Neutrophil (primary cell): ENCODE results near the gene TOR1AIP2.

Experiments used
- H3K27ac ChIP-seq: fragments of 200-600 bp; sonication (generic); 2 replicates; pipeline ENCODE4 v1.5.1; 2016; ENCODE audit warnings: mild to moderate bottlenecking, moderate library complexity
- H3K27me3 ChIP-seq: fragments of 200-600 bp; sonication (generic); 2 replicates; pipeline ENCODE4 v1.6.0; 2016; ENCODE audit warnings: mild to moderate bottlenecking
- H3K36me3 ChIP-seq: fragments of 200-600 bp; sonication (generic); 2 replicates; pipeline ENCODE4 v1.5.1; 2017
- H3K4me1 ChIP-seq, 2 experiments: fragments of 200-600 bp in 1 of 2; sonication (generic) in 1 of 2; 1 replicate in 1 of 2; 2 replicates in 1 of 2; pipeline versions ENCODE4 v1.5.1 to v1.6.1; 2013 to 2016; ENCODE audit warnings: low read depth in 1 of 2, low read length in 1 of 2, mild to moderate bottlenecking in 1 of 2, moderate library complexity in 1 of 2; ENCODE audit not compliant: control insufficient read depth in 1 of 2, insufficient read depth in 1 of 2
- H3K4me3 ChIP-seq, 2 experiments: fragments of 200-600 bp in 1 of 2; sonication (generic) in 1 of 2; 1 replicate in 1 of 2; 2 replicates in 1 of 2; pipeline ENCODE4 v1.5.1; 2013 to 2016; ENCODE audit warnings: low read depth in 1 of 2, low read length in 1 of 2, mild to moderate bottlenecking in 1 of 2, moderate library complexity in 1 of 2
- H3K9me3 ChIP-seq: fragments of 200-600 bp; sonication (generic); 2 replicates; pipeline ENCODE4 v1.5.1; 2016
- CTCF ChIP-seq: fragments of 200-600 bp; sonication (generic); IDR thresholded peaks from 2 replicates; pipeline ENCODE4 v1.5.1; 2016; ENCODE audit warnings: antibody characterized with exemption

Gene TOR1AIP2

GRCh38 chr1:179818260-179818659, 59.3 kb downstream of the TOR1AIP2 start:
- no peak overlapping the region for H3K4me3 ChIP-seq
- H3K27ac ChIP-seq, result no peak overlapping the region
- H3K27me3 ChIP-seq, result no peaks in the 10 kb centered on the region
- TF ChIP-seq CTCF, result no peak
- no peaks in the 10 kb centered on the region for H3K36me3 ChIP-seq
- peaks cover 33 to 37% of the 10 kb centered on the region in 2 experiments for H3K4me1 ChIP-seq
- H3K9me3 ChIP-seq, result no peaks in the 10 kb centered on the region

GRCh38 chr1:179817789-179818188, 59.8 kb downstream of the TOR1AIP2 start:
- Histone ChIP-seq H3K4me1 (peaks cover 33 to 37% of the 10 kb centered on the region in 2 experiments), H3K36me3 (no peaks in the 10 kb centered on the region), H3K27me3 (no peaks in the 10 kb centered on the region), H3K9me3 (no peaks in the 10 kb centered on the region), H3K27ac (no peak overlapping the region), H3K4me3 (no peak overlapping the region)
- TF ChIP-seq CTCF, result no peak

GRCh38 chr1:179817056-179817455, 60.5 kb downstream of the TOR1AIP2 start:
- Histone ChIP-seq H3K36me3 (no peaks in the 10 kb centered on the region), H3K27ac (no peak overlapping the region), H3K4me3 (no peak overlapping the region), H3K4me1 (peaks cover 33 to 37% of the 10 kb centered on the region in 2 experiments), H3K9me3 (no peaks in the 10 kb centered on the region), H3K27me3 (no peaks in the 10 kb centered on the region)
- no peak for TF ChIP-seq CTCF

GRCh38 chr1:179816196-179816960, 61.2 kb downstream of the TOR1AIP2 start:
- no peaks in the 10 kb centered on the region for H3K9me3 ChIP-seq
- no peak overlapping the region for H3K4me3 ChIP-seq
- H3K36me3 ChIP-seq, result no peaks in the 10 kb centered on the region
- H3K27ac ChIP-seq, result no peak overlapping the region
- TF ChIP-seq CTCF, result no peak
- peaks cover 27 to 37% of the 10 kb centered on the region in 2 experiments for H3K4me1 ChIP-seq
- H3K27me3 ChIP-seq, result no peaks in the 10 kb centered on the region

- Histone ChIP-seq H3K27me3 (no peaks in the 10 kb centered on the region), H3K4me1 (peaks cover 21 to 30% of the 10 kb centered on the region in 2 experiments), H3K27ac (peak overlapping the region; percentile 20), H3K9me3 (no peaks in the 10 kb centered on the region), H3K36me3 (no peaks in the 10 kb centered on the region), H3K4me3 (peak overlapping the region; percentile 54 to 64)
- TF ChIP-seq CTCF, result no peak
These were observed 62.0 kb downstream of the TOR1AIP2 start for GRCh38 chr1:179815641-179816040.
